Measurements from ENCODE around the gene PPP4R3A. TPM values are rescaled to one million over a fixed set of nuclear protein-coding genes. Genes with fewer than 3 reads are reported as not detected.

Gene PPP4R3A
- total RNA-seq, 2 donors from 2014 or later = 180 to 224 TPM

GRCh38 chr14:91519239-91520036 is 9.3 kb upstream of the PPP4R3A start:
- H3K27ac Mint-ChIP-seq = no peak overlapping the region
- DNase-seq (no peak), ATAC-seq (no peak)
- H3K4me1 Mint-ChIP-seq = no peaks in the 10 kb centered on the region
- peaks cover 3% of the 10 kb centered on the region for H3K36me3 Mint-ChIP-seq (ENCODE audit: low read depth)
- H3K4me3 Mint-ChIP-seq = no peak overlapping the region
- peaks cover 6% of the 10 kb centered on the region for H3K27me3 Mint-ChIP-seq
- H3K9me3 ChIP-seq (ENCODE audit: control insufficient read depth, low read length, poor library complexity, severe bottlenecking) = no peaks in the 10 kb centered on the region

- no peaks in the 10 kb centered on the region for H3K36me3 Mint-ChIP-seq (ENCODE audit: low read depth)
- no peak overlapping the region for H3K4me3 Mint-ChIP-seq
- H3K27me3 Mint-ChIP-seq = no peaks in the 10 kb centered on the region
- no peak for DNase-seq
- H3K4me1 Mint-ChIP-seq = no peaks in the 10 kb centered on the region
- no peak overlapping the region for H3K27ac Mint-ChIP-seq
- no peak for ATAC-seq
- H3K9me3 ChIP-seq (ENCODE audit: control insufficient read depth, low read length, poor library complexity, severe bottlenecking) = no peaks in the 10 kb centered on the region
These were observed 6.7 kb upstream of the PPP4R3A start for GRCh38 chr14:91516663-91517388.

GRCh38 chr14:91515979-91516378 is 5.9 kb upstream of the PPP4R3A start:
- Mint-ChIP-seq H3K36me3 (ENCODE audit: low read depth) (no peaks in the 10 kb centered on the region), H3K27me3 (no peaks in the 10 kb centered on the region), H3K4me1 (no peaks in the 10 kb centered on the region), H3K4me3 (no peak overlapping the region), H3K27ac (no peak overlapping the region)
- ATAC-seq (no peak), DNase-seq (no peak)
- no peaks in the 10 kb centered on the region for H3K9me3 ChIP-seq (ENCODE audit: control insufficient read depth, low read length, poor library complexity, severe bottlenecking)

- H3K9me3 ChIP-seq (ENCODE audit: control insufficient read depth, low read length, poor library complexity, severe bottlenecking) = no peaks in the 10 kb centered on the region
- Mint-ChIP-seq H3K36me3 (ENCODE audit: low read depth) (peaks cover 3% of the 10 kb centered on the region), H3K4me1 (peaks cover 19% of the 10 kb centered on the region), H3K4me3 (peak overlapping the region; percentile 100), H3K27ac (peak overlapping the region; percentile 100), H3K27me3 (no peaks in the 10 kb centered on the region)
- no peak for ATAC-seq
- no peak for DNase-seq
These were observed 903 bp upstream of the PPP4R3A start for GRCh38 chr14:91511043-91511383.

GRCh38 chr14:91509878-91510170 is 286 bp downstream of the PPP4R3A start:
- Mint-ChIP-seq H3K4me3 (peak overlapping the region; percentile 100), H3K27ac (peak overlapping the region; percentile 100), H3K27me3 (no peaks in the 10 kb centered on the region), H3K36me3 (ENCODE audit: low read depth) (peaks cover 4% of the 10 kb centered on the region), H3K4me1 (peaks cover 26% of the 10 kb centered on the region)
- peak; percentile 60 for ATAC-seq
- peak in 1 of 3 donors; percentile 63 for DNase-seq
- H3K9me3 ChIP-seq (ENCODE audit: control insufficient read depth, low read length, poor library complexity, severe bottlenecking) = no peaks in the 10 kb centered on the region

GRCh38 chr14:91509083-91509877 is 830 bp downstream of the PPP4R3A start:
- DNase-seq (peak in 2 of 3 donors; percentile 11 to 17), ATAC-seq (peak; percentile 5)
- peaks cover 5% of the 10 kb centered on the region for H3K36me3 Mint-ChIP-seq (ENCODE audit: low read depth)
- peaks cover 30% of the 10 kb centered on the region for H3K4me1 Mint-ChIP-seq
- H3K27ac Mint-ChIP-seq = peak overlapping the region; percentile 100
- no peaks in the 10 kb centered on the region for H3K27me3 Mint-ChIP-seq
- peak overlapping the region; percentile 100 for H3K4me3 Mint-ChIP-seq
- H3K9me3 ChIP-seq (ENCODE audit: control insufficient read depth, low read length, poor library complexity, severe bottlenecking) = no peaks in the 10 kb centered on the region

GRCh38 chr14:91508105-91508504 is 2.0 kb downstream of the PPP4R3A start:
- Mint-ChIP-seq H3K36me3 (ENCODE audit: low read depth) (peaks cover 9% of the 10 kb centered on the region), H3K27me3 (no peaks in the 10 kb centered on the region), H3K27ac (peak overlapping the region; percentile 100), H3K4me3 (peak overlapping the region; percentile 100), H3K4me1 (peaks cover 35% of the 10 kb centered on the region)
- ATAC-seq (no peak), DNase-seq (no peak)
- no peaks in the 10 kb centered on the region for H3K9me3 ChIP-seq (ENCODE audit: control insufficient read depth, low read length, poor library complexity, severe bottlenecking)

- Mint-ChIP-seq H3K27ac (peak overlapping the region; percentile 62), H3K36me3 (ENCODE audit: low read depth) (peaks cover 9% of the 10 kb centered on the region), H3K4me3 (peak overlapping the region; percentile 19), H3K27me3 (no peaks in the 10 kb centered on the region), H3K4me1 (peaks cover 41% of the 10 kb centered on the region)
- H3K9me3 ChIP-seq (ENCODE audit: control insufficient read depth, low read length, poor library complexity, severe bottlenecking) = no peaks in the 10 kb centered on the region
- no peak for ATAC-seq
- no peak for DNase-seq
These were observed 3.9 kb downstream of the PPP4R3A start for GRCh38 chr14:91506226-91506625.

- Mint-ChIP-seq H3K36me3 (ENCODE audit: low read depth) (peaks cover 7% of the 10 kb centered on the region), H3K4me1 (peaks cover 36% of the 10 kb centered on the region), H3K4me3 (no peak overlapping the region), H3K27me3 (no peaks in the 10 kb centered on the region), H3K27ac (peak overlapping the region; percentile 71)
- ATAC-seq = no peak
- DNase-seq = no peak
- no peaks in the 10 kb centered on the region for H3K9me3 ChIP-seq (ENCODE audit: control insufficient read depth, low read length, poor library complexity, severe bottlenecking)
These were observed 7.1 kb downstream of the PPP4R3A start for GRCh38 chr14:91503000-91503504.

GRCh38 chr14:91501951-91502930 is 7.9 kb downstream of the PPP4R3A start:
- no peak overlapping the region for H3K4me3 Mint-ChIP-seq

GRCh38 chr14:91501348-91501747 is 8.8 kb downstream of the PPP4R3A start:
- ATAC-seq (no peak), DNase-seq (no peak)
- H3K9me3 ChIP-seq (ENCODE audit: control insufficient read depth, low read length, poor library complexity, severe bottlenecking) = no peaks in the 10 kb centered on the region
- H3K27me3 Mint-ChIP-seq = no peaks in the 10 kb centered on the region
- no peak overlapping the region for H3K4me3 Mint-ChIP-seq
- peaks cover 47% of the 10 kb centered on the region for H3K4me1 Mint-ChIP-seq
- no peak overlapping the region for H3K27ac Mint-ChIP-seq
- H3K36me3 Mint-ChIP-seq (ENCODE audit: low read depth) = peaks cover 7% of the 10 kb centered on the region

More at GRCh38 chr14:91501951-91502930, 7.9 kb downstream of the PPP4R3A start:
- no peaks in the 10 kb centered on the region for H3K9me3 ChIP-seq (ENCODE audit: control insufficient read depth, low read length, poor library complexity, severe bottlenecking)
- no peak for DNase-seq
- peak overlapping the region; percentile 67 for H3K27ac Mint-ChIP-seq
- H3K4me1 Mint-ChIP-seq = peaks cover 42% of the 10 kb centered on the region
- no peak for ATAC-seq
- H3K36me3 Mint-ChIP-seq (ENCODE audit: low read depth) = peaks cover 7% of the 10 kb centered on the region
- H3K27me3 Mint-ChIP-seq = no peaks in the 10 kb centered on the region

GRCh38 chr14:91496790-91497189 is 13.3 kb downstream of the PPP4R3A start:
- peaks cover 2% of the 10 kb centered on the region for H3K36me3 Mint-ChIP-seq (ENCODE audit: low read depth)
- H3K4me3 Mint-ChIP-seq = peak overlapping the region; percentile 58
- DNase-seq = no peak
- H3K27ac Mint-ChIP-seq = peak overlapping the region; percentile 87
- peaks cover 53% of the 10 kb centered on the region for H3K4me1 Mint-ChIP-seq
- no peaks in the 10 kb centered on the region for H3K9me3 ChIP-seq (ENCODE audit: control insufficient read depth, low read length, poor library complexity, severe bottlenecking)
- H3K27me3 Mint-ChIP-seq = no peaks in the 10 kb centered on the region
- peak; percentile 20 for ATAC-seq

All from T-helper 17 cell (primary cell).